CD4-positive, alpha-beta T cell treated with Interferon alpha-2 for 1 hour (primary cell): ENCODE data around the gene SLCO2A1.

Experiments used
- DNase-seq, 2 donors: peaks; one replicate each; pipeline ENCODE4 v3.0.0-alpha.2; 2020 to 2022

SLCO2A1 gene

DNA sequence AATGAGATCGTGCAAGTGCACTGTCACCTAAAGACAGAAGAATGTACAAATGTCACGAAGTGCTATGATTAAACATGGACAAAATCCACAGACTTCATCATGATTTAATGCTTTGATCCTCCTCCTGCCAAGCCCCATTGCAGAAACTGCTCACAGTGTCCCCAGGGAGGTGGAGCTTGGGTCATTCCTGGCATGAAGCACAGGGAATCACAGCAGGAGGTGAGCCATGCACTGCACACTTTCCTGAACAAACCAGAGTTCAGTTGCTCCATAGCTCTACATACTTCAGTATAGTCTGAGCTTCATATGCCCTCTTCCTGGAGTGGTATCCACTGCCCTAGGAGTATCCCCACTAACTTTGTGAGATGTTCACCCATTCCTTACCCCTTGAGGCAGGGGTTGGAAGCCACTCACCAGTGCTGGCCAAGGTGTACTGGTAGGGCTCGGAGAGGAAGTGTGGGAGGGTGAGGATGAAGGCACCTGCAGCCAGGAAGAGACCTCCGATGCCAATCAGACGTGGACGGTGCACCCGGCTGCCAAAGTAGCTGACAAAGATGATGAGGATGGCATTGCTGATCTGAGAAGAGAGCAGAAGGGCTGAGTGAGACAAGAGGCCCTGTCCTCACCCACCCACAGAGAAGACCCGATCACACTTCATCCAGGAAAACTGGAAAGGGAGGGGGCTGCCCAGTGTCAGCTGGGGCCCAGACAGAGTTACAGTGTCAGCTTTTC lies 56.3 kb downstream of the SLCO2A1 start:
- no peak for DNase-seq

DNA sequence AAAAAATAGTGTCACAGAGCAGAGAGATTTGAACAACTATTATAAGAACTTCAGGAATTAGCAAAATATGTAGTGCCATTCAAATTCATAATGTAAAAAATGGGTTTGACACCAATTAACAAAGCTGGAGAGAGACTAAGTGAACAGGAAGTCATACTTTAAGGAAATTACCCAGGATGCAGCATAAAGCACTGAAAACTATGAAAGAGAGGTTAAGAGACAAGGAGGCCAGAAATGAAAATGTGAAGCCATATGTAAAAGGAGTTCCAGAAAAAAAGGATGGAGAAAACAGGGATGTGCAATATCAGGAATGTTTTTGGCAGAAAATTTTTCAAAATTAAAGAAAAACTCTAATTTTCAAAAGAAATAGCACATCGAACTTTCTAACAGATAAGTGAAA lies 57.6 kb downstream of the SLCO2A1 start:
- DNase-seq = no peak

GRCh38 chr3:133970916-133971315 lies 58.8 kb downstream of the SLCO2A1 start:
- DNase-seq = no peak

DNA sequence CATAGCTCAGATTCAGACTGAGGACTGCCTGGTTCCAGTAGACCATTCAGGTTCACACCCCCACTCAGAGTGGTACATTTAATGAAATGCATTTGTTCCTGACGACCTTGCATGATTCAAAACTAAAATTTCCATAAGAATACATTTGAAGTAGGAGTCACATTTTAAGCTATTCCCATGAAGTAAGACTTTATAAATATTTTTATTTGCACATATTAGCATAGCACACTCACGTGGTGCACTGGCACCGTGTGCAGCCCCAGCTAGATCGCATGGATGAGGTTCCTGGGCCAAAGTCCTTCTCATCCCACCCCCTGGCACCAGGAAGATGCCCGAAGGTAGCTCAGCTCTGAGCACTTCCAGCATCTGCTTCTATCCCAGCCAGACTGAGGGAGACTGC lies 59.4 kb downstream of the SLCO2A1 start:
- no peak for DNase-seq

DNA sequence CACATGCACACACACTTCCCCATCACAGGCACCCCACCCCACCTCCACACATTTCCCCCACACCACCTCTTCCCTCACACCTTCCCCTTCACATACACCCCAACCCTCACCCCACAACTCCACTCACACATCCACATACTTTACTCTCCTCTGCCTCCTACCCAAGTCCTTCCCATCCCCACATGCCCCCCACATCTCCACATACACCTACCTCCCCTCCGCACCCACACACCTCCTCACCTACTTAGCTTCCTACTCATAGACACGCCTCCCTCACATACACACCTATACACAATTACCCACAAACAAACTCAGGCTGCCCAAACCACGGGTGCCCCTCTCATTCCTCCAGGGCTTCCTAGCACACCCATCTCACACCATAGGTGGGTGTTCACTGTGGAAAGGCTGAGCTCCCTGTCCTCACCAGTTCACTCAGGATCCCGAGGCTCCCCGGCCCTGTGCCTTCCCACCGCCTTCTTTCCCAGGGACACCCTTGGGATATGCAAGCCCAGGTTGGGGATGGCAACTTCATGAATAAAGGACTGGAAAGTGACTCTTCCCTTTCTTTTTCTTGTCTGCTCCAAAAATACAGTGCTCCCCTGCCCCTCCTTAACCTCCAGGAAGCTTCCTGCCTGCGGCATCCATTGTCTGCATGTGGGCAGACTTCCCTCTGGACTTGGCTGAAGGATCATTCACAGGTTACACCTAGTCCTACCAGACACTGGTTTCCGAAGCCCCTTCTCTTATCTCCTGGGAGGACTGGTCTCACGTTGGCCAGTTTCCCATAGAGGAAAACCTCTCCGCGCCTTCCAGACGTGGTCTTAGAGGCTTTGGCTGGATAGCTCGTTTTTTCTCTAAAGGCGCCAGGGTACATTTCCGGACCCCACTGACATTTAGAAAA lies 61.5 kb downstream of the SLCO2A1 start:
- DNase-seq = no peak

- DNase-seq = no peak
Measured at GRCh38 chr3:133966954-133967353, 62.8 kb downstream of the SLCO2A1 start.

GRCh38 chr3:133965906-133966305 lies 63.8 kb downstream of the SLCO2A1 start:
- DNase-seq = no peak

DNA sequence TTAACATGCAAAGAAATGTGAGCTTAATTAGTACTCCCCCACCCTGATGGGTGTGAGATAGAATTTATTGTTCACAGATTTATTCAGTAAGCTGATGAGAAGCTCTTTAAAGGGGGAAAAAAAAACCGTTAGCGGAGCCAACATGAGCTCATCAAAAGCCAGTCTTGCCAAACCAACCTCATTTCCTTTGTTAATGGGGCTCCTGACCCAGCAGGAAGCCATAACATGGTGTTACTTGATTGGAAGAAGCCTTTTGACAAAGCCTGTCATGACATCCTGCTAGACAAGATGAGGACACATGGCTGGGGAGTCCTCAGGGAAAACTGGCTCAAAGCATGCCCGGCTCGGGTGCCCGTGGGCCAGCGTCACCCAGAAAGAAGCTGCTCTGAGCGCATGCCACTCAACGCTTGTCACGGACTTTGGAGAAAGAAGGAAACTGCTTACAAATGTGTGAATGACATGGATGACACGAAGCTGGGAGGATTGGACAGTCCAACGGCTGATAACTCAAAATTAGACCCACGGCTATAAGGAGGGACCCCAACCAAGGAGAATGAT lies 64.6 kb downstream of the SLCO2A1 start:
- DNase-seq = no peak

GRCh38 chr3:133964547-133964946 lies 65.2 kb downstream of the SLCO2A1 start:
- no peak for DNase-seq

DNA sequence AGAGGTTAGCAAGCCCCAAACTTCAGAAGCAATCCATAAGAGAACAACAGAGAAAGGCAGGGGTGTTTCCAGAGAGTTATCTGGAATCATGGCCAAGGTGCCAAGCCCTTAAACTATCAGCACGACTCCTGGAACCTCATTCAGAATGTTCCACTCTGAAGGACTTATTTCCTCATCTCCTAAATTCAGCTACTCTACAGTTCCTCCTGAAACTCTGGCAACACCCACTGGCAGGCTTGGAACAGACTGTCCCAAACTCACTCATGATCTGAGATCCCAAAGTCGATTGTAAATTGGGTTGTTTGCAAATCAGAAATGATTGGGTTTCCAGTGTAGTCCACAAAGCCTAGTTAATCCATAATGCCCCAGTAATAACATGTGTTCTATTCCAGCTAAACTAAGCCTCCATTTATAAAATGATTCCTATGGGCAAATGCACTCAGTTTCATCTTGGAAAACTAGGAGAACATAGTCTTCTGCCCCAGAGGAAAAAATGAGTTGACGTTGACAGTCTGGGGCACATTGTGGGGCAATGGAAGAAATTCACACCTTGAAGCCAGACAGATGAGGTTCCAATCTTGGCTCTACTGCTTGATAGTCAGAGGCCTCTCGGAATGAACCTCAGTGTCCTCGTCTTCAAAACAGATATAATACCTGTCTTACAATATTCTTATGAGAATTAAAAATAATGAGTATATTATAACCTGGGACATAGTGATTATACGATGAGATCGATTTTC lies 65.9 kb downstream of the SLCO2A1 start:
- DNase-seq = no peak

- DNase-seq = no peak
Measured at GRCh38 chr3:133962849-133963248, 66.9 kb downstream of the SLCO2A1 start.

DNA sequence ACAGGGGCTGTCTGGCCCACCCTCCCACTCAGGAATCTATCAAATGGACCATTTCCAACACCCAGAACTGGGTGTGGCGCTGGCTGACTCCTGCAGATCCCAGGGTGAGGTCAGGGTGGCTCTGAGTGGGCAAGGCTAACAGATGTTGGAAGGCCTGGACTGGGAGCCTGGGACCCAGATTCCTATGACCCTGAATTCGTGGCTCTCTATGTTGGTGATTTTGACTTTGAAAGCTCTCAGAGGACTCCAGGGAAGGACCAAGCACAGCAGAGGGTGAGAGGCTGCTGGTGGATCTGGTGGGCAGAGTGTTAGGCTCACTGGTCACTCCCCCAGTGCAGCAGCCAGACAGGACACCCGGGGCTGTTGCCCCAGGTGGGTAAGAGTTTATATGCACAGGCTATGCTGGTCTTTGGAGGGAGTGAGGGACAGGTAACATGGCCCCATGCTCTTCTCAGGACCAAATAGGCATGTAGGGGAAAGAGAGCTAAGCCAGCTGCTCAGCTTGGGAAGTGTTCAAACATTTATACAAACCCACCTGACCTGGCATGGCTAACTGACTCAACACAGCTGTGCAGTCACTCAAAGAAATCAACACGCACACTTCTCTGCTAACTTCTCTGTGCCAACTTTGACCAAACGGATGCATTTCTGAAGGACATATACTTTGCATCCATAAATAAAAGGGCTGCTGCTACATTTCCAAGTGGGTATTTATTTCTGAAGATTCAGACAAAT lies 71.5 kb downstream of the SLCO2A1 start:
- DNase-seq = no peak

- DNase-seq = no peak
Measured at GRCh38 chr3:133956982-133957381, 72.7 kb downstream of the SLCO2A1 start.

DNA sequence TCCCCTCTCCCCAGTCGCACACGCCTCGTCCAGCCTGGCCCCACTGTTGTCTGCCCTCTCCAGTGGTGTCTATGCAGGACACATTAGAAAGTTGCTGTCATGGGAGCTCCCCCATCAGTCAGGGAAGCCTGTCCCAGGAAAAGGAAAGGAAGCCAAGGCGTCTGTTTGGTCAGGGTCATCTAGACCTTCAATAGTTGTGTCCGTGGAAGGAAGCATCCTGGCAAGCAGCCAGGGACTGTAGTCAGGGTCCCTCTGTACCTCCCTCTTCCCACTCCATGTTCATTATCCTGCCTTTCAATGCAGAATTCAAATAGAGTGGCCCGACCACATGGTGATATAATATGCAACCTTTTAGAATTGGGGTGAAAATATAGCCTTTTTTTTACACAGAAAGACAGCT lies 73.4 kb downstream of the SLCO2A1 start:
- DNase-seq = no peak

DNA sequence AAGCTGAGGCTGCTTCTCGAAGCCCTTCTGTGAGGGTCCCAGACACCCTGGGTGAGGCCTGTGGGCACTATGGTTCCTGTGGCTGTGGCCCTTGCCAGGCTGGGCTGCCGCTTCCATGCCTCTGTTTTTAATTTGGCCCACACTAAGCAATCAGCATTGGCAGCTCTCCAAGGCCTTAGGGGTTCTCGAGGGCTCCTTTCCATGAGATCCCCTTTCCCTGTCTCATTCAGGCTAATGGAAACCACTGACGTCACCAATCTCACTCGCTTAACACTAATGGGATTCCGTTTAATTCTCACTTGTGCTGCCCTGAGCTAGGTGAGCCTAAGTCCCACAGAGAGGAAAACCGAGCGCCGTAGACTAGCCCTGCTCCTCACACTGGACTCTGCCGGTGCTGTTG lies 73.8 kb downstream of the SLCO2A1 start:
- DNase-seq = no peak

- DNase-seq = no peak
Measured at GRCh38 chr3:133954717-133955360, 74.9 kb downstream of the SLCO2A1 start.

- DNase-seq = no peak
Measured at GRCh38 chr3:133953297-133953696, 76.4 kb downstream of the SLCO2A1 start.

- DNase-seq = no peak
Measured at GRCh38 chr3:133949438-133949837, 80.3 kb downstream of the SLCO2A1 start.

DNA sequence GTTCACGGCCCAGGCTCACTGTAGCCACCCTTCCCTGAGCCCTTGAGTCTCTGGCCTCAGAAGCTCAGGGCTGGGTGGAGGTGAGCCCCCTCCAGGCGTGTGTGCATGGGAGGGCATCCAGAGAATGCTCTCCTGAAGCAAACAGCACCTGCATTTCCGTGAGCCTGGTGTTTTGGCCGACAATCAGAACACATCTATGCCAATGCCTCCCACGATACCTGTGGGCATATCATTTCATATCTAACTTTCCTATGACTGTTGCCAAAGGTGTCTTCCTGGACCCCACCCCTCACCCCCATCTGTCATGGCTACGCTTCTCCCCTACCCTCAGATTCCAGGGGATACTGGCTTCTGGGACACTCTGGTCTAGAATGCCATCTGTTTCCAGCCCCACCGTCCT lies 80.7 kb downstream of the SLCO2A1 start:
- DNase-seq = no peak

- DNase-seq = no peak
Measured at GRCh38 chr3:133948131-133948810, 81.5 kb downstream of the SLCO2A1 start.

DNA sequence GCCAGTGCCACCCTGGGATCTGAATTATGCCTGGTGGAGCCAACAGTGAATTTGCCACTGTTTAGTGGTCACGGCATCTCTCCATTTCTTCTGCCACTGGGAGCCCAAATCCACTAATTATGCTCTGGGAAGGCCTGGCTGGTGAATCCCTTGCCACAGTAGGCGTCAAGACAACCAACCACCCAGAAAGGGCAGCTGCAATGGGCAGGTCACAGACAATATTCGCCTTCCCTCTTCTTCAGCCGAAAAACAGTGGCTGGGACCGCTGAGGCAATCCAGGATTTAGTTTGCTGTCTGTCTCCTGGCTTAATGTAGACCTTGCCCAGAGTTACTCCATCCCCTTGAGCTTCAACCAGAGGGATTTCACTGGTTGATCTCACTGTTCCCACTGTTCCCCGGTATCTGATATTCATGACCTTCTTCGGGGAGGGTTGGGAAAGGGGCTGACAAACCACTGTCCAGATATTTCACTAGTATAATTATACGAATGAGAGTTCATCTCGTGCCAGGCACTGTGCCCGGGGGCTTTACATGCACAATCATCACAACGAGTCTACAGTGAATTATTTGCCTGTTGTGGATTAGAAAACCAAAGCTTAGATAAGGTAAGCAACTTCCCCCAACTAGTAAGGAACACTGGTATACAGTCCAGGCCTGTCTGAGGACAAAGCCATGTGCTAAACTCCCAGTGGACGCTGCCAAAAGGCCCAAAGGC lies 84.2 kb downstream of the SLCO2A1 start:
- DNase-seq = no peak
